HuH-7 (cell line): ENCODE results near the gene CDK15.
"Not testable (repeated sequence)": the region's sequence is repeated elsewhere in the genome, so short reads cannot be mapped to it uniquely, and the experiment has no call there.

Source experiments
- DNase-seq: peaks from one replicate; pipeline ENCODE4 v3.0.0; 2011; ENCODE audit warnings: low spot score

Gene CDK15

GRCh38 chr2:201806442-201807170 lies at the start of gene CDK15:
Gene CDK15 (plus strand): TSS chr2:201806537. CDS start chr2:201806665, 128 bp downstream.
- DNase-seq = no peak

DNA sequence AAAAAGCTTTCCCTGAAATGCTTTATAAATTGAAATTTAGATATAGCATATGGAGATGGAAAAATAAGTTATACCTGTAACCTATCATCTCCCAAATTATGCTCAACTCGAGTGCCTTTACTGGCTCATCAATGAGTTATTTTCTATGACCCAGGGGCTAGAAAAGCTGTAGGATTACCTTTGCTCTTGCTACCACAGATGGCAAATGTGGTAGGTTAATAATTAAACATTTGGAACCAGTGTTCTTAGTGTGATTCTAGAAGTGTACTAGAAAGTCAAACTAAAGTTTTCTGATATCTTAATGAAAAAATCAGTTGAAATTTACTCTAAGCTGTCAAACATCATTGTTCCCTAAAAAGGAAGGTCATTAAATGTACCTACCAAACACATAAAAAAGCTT lies 48.1 kb upstream of the CDK15 start:
- peak; percentile 52 for DNase-seq

GRCh38 chr2:201758873-201759272 lies 47.5 kb upstream of the CDK15 start:
- no peak for DNase-seq

- DNase-seq = no peak
Observed at GRCh38 chr2:201759567-201759966, 46.8 kb upstream of the CDK15 start.

- DNase-seq = no peak
Observed at GRCh38 chr2:201761101-201761500, 45.2 kb upstream of the CDK15 start.

GRCh38 chr2:201764469-201764868 lies 41.9 kb upstream of the CDK15 start:
- DNase-seq = not testable (repeated sequence)

GRCh38 chr2:201765799-201766198 lies 40.5 kb upstream of the CDK15 start:
- DNase-seq = no peak

DNA sequence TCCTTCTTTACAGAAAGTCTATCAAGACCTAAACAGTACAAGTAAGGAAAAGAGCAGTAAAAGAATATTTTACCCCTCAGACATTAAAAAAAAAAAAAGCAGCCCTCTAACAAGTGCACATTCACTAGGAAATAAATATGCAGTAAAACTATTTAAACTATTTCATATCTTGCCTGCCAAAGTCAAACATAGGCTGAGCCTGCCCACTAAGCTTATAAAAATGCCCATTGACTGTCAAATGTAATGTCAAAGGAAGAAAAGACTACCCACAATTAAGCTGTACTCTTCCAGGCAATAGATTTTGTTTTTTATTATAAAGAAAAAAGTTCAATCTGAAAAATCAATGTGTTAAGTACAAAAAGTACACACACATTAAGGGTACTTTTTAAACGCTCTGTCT lies 37.4 kb upstream of the CDK15 start:
- no peak for DNase-seq

DNA sequence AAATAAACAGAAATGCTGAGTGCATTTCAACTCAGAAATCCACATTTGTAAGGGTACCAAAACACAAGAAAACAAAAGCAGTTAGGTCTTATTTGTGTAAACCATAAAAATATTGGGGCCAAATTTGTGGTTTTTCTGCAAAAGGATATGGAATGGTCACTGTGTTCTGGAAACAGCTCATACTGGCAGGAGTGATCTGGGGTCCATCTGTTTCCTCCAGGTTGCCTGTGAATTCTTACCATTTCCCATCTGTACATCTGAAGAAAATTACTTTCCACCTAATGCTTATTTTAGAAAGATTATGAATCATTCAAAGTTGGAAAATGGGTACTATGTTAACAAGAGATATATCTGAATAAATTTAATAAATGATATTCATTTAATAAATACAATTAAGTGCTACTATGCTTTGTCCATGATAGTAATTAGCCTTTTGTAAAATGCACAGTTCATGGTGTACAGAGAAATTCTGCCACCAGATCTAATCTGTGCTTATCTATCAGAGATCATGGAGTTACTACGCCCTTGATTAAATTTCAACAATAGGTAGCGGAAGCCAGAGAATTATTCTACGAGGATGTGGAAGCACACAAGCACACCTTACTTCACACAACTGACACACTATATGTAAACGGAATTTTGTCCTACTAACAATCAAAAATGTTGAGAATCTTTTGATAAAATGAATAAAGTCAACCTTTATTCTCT lies 36.5 kb upstream of the CDK15 start:
- DNase-seq = no peak

GRCh38 chr2:201773990-201774389 lies 32.3 kb upstream of the CDK15 start:
- no peak for DNase-seq

DNA sequence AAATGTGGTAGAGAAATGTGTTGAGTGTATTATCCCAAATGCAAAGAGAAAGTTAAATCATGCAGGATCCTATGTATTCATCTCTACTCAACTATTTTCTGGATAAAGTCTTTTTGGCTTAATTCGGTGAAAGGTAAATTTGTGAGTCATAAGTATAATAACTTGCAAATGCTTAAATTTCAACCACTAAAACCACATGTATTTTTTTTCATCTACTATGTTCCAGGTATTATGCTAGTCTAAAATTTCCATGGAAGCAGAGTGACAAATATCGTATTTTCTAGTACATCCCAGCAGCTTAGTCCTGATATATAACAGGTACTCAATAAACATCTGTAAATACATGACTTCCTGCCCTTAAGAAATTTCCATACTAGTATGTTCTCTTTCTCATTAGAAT lies 31.8 kb upstream of the CDK15 start:
- DNase-seq = no peak

DNA sequence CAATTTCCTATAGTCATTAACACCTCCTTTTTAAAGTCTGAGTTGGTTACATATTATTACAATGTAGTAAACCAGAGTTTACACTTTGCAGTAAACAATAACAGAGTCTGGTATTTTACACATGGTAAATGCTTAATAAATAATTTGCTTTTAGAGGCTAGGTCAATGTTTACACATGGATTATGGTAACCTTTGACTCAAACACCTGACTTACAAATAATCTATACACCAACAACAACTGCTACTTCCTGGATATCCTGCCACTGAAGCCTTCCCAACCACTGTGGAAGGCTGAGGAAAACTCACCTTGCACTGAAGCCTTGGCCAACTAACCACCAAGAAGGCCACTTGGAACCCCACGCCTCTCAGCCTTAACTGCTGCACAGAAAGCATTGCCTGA lies 31.0 kb upstream of the CDK15 start:
- DNase-seq = no peak

DNA sequence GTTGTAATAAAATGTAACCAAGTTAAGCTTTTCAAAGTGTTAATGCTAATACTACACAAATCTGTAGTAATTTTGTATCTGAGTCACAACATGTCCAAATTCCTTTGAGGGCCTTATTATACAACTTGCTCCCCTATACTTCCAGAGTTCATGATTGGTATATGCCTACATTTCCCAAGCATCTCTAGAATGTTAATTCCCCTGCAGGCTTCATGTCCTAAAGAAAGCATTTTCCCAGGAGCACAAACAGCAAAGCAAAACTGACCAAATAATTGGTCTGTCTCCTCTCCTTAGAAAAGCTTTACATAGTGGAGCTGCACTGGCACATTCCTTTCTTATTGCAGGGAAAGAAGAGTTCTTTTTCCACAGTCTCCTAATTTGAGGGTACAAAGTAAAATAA lies 29.3 kb upstream of the CDK15 start:
- DNase-seq = no peak

DNA sequence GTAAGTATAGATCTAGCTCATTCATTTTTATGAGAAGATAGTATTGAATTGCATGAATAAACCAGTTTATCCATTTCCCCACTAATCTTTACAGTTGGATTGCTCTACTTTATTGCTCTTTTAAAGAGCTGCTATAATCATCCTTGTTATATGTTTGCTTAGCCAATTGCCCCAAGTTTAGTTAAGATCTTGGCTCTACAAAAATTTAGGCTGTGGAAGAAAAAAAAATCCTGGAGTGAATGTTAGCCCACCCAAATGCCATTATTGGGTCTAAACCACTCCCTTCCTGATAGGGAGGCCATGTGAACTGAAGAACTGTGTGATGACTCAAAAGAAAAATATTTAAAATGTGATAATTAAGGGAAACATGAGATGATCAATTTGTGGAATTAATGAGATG lies 28.5 kb upstream of the CDK15 start:
- DNase-seq = no peak

- DNase-seq = peak; percentile 18
Observed at GRCh38 chr2:201779901-201780673, 26.2 kb upstream of the CDK15 start.

- peak; percentile 82 for DNase-seq
Observed at GRCh38 chr2:201780674-201781493, 25.5 kb upstream of the CDK15 start, which contains the start of gene ALS2. Gene ALS2 (minus strand): TSS chr2:201780933. CDS start chr2:201768885, 12,048 bp downstream.

- no peak for DNase-seq
Observed at GRCh38 chr2:201781557-201782051, 24.7 kb upstream of the CDK15 start.

DNA sequence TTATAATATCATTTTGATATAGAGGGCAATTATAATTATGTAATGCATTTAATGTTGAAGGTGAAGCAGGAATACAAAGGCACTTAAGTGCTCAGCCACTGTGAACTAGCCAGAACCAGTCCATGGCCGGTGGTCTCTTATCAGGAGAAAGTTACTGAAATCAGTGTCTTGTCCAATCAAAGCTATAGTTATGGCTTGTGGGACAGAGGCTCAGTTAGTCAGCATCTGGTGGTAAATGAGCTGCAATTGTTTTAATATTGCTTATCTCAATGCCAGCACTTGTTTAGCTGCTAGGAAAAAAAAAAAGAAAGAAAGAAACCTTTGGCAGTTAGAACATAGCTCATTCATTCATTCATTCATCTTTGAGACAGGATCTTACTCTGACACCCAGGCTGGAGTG lies 21.8 kb upstream of the CDK15 start:
- DNase-seq = no peak

GRCh38 chr2:201785135-201785534 lies 21.2 kb upstream of the CDK15 start:
- no peak for DNase-seq

GRCh38 chr2:201786471-201786870 lies 19.9 kb upstream of the CDK15 start:
- DNase-seq = no peak

DNA sequence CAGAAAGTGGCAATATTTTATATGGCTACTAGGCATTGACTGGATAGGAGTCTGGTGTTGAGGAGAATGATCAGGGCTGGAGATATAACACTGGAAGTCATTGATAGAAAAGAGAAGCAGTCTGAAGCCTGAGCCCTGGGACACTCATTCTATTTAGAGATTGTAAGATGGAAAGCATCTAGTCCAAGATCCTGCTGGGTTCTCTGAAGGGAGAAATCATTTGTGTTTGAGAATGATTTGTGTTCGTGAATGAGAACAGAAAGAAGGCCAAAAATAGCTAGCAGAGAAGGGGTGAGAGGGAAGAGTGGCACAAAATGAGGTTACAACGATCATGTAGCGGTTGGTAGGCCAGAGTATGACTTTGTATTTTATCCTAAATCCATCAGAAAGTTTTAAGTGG lies 18.0 kb upstream of the CDK15 start:
- DNase-seq = no peak

DNA sequence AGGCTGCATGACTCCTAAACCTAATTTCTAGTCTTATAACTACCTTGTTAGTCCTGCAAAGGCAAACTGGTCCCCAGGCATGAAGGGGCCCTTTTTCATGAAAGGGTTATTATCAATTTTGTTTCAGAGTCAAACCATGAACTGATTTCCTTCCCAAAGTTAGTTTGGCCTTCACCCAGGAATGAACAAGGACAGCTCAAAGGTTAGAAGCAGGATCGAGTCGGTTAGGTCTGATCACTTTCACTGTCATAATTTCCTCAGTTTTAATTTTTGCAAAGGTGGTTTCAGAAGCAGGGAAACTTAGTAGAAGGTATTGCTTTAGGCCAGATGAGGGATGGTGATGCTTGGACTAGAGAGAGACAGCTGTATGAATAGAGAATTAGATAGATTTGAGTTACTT lies 16.9 kb upstream of the CDK15 start:
- no peak for DNase-seq
